Lower leg skin (tissue), 3 donors: ENCODE measurements around the gene KIAA0825.

Experiments used
- POLR2A ChIP-seq, 2 donors: fragments of 450-650 bp; IDR thresholded peaks; one replicate each; pipeline ENCODE4 v1.6.1; 2016 to 2017; ENCODE audit warnings: antibody characterized with exemption in 2 of 2, mild to moderate bottlenecking in 1 of 2, moderate library complexity in 1 of 2
- TF ChIP-seq, protein P1 (sequence below), 3 donors: fragments of 450-650 bp; IDR thresholded peaks; one replicate each; pipeline ENCODE4 v1.5.1; 2016; ENCODE audit warnings: antibody characterized with exemption in 3 of 3, mild to moderate bottlenecking in 3 of 3, moderate library complexity in 2 of 3

GRCh38 chr5:94425396-94425795, 193.0 kb downstream of the KIAA0825 start:
- TF ChIP-seq POLR2A (IDR thresholded peaks at IDR 0.05), result no peak
- TF ChIP-seq, protein P1, sequence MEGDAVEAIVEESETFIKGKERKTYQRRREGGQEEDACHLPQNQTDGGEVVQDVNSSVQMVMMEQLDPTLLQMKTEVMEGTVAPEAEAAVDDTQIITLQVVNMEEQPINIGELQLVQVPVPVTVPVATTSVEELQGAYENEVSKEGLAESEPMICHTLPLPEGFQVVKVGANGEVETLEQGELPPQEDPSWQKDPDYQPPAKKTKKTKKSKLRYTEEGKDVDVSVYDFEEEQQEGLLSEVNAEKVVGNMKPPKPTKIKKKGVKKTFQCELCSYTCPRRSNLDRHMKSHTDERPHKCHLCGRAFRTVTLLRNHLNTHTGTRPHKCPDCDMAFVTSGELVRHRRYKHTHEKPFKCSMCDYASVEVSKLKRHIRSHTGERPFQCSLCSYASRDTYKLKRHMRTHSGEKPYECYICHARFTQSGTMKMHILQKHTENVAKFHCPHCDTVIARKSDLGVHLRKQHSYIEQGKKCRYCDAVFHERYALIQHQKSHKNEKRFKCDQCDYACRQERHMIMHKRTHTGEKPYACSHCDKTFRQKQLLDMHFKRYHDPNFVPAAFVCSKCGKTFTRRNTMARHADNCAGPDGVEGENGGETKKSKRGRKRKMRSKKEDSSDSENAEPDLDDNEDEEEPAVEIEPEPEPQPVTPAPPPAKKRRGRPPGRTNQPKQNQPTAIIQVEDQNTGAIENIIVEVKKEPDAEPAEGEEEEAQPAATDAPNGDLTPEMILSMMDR (IDR thresholded peaks at IDR 0.05), result no peak
